Colonic mucosa (tissue), 4 donors: ENCODE data around the gene UBALD1. TPM values are rescaled to one million over a fixed set of nuclear protein-coding genes. Genes with fewer than 3 reads are reported as not detected.

ENCODE experiments used
- DNase-seq: peaks from one replicate; pipeline ENCODE4 v3.0.0-alpha.2; 2020
- H3K27ac ChIP-seq: fragments of 200-600 bp; one replicate; pipeline ENCODE4 v1.8.0; 2021
- H3K27me3 ChIP-seq: fragments of 200-600 bp; one replicate; pipeline ENCODE4 v1.8.0; 2021
- H3K36me3 ChIP-seq: fragments of 200-600 bp; one replicate; pipeline ENCODE4 v1.8.0; 2021
- H3K4me1 ChIP-seq: fragments of 200-600 bp; one replicate; pipeline ENCODE4 v1.8.0; 2021; ENCODE audit warnings: mild to moderate bottlenecking
- H3K4me3 ChIP-seq: fragments of 200-600 bp; one replicate; pipeline ENCODE4 v1.8.0; 2021
- H3K9ac ChIP-seq, 2 donors: one replicate each; pipeline ENCODE4 v1.7.0; 2013; ENCODE audit warnings: control low read depth in 2 of 2, low read depth in 2 of 2, low read length in 2 of 2
- H3K9me3 ChIP-seq: fragments of 200-600 bp; one replicate; pipeline ENCODE4 v1.8.0; 2021
- intact Hi-C: fragments of 100-400 bp; cut with DNase I; formaldehyde crosslinking; loops from one replicate; pipeline ENCODE4 v1.14.1; 2022
- total RNA-seq, 2 donors: library from RNA; stranded (reverse); fragmentation: NEBNext Ultra II Directional in 1 of 2; extraction: Animal tissue kit (Norgen Biotek cat#: 25700) in 1 of 2; gene quantifications; one replicate each; pipeline ENCODE4 v1.2.1, GENCODE V29; 2021
- TF ChIP-seq, protein P1 (sequence below): fragments of 200-600 bp; IDR thresholded peaks from one replicate; pipeline ENCODE4 v1.8.0; 2022; ENCODE audit warnings: antibody characterized with exemption, mild to moderate bottlenecking
- donor health status: healthy.
- donor health status: DM: no; HTN: no; CAD: no.
- donor health status: DM: no; HTN: no; CAD: no.

The UBALD1 gene
- total RNA-seq, 2 donors from 2014 or later, result 19.4 to 20.2 TPM

DNA sequence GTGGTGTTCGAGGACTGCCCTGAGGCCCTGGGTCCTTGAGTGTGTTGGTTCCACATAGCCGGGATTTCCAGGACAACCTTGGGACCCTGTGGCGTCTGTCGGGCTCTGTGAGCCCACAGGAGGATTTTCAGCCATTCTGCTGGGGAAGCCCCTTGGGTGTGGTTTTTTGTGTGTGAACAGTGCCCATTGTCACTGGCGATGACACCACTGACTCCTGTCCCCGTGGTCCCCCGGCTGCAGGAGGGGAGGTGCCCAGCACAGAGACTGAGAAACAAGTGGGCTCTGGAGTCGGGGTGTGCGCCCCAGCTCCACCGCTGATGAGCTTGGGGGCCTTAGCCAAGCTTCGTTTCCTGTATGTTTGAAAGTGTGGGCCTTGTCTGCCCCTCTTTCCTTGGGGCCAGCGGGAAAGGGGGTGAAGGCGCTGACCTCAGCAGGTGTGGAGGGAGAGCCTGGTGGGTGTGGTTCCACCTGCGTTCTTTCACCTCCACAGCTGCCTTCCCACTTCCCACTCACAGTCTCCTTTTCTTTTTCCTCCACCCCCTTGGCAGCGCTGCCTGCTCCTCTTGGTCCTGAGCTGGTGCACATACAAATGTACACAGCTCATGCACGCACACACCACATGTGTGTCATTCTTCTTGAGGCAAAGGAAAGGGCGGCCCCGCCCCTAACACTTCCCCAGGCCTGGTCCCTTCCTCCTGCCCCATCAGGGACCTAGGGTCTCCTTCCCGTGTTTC lies 26.1 kb upstream of the UBALD1 start:
- TF ChIP-seq, protein P1, sequence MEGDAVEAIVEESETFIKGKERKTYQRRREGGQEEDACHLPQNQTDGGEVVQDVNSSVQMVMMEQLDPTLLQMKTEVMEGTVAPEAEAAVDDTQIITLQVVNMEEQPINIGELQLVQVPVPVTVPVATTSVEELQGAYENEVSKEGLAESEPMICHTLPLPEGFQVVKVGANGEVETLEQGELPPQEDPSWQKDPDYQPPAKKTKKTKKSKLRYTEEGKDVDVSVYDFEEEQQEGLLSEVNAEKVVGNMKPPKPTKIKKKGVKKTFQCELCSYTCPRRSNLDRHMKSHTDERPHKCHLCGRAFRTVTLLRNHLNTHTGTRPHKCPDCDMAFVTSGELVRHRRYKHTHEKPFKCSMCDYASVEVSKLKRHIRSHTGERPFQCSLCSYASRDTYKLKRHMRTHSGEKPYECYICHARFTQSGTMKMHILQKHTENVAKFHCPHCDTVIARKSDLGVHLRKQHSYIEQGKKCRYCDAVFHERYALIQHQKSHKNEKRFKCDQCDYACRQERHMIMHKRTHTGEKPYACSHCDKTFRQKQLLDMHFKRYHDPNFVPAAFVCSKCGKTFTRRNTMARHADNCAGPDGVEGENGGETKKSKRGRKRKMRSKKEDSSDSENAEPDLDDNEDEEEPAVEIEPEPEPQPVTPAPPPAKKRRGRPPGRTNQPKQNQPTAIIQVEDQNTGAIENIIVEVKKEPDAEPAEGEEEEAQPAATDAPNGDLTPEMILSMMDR, result no peak
- H3K27ac ChIP-seq, result no peak overlapping the region
- H3K9ac ChIP-seq, result no peak overlapping the region
- H3K4me3 ChIP-seq, result no peak overlapping the region
- no peak for DNase-seq
- no peaks in the 10 kb centered on the region for H3K9me3 ChIP-seq
- H3K27me3 ChIP-seq, result no peaks in the 10 kb centered on the region
- H3K36me3 ChIP-seq, result no peaks in the 10 kb centered on the region
- no peaks in the 10 kb centered on the region for H3K4me1 ChIP-seq
- intact Hi-C loops, result no loop called here

DNA sequence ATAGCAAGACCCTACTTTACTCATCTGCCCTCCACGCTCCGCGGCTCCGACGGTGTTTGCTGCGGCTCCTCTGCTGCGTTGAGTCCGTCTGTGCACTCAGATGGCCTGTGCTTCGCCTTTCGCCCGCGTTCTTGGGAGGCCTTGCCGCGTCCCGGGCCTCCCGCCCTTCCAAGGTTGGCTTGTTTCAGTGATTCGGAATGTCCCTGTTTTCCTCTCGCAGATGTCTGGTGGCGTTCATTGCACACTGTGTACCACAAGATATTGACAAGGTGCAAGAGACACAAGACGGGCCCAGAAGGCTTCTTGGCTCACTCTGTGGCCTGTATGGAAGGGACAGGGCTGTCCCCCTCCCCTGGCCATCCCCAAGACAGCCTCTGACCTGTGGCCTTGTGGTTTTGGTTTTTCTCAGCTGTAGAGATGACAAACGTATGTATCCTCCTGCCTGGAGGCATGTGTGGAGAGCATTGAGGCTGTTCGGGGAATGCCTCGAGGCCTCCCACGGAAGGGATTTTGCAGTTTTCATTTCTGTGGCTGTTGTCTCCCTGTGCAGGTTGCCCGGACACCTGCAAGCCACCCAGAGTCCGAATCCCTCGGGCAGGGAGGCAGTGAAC lies 25.3 kb upstream of the UBALD1 start:
- intact Hi-C loops, result no loop called here
- Histone ChIP-seq H3K4me1 (no peaks in the 10 kb centered on the region), H3K36me3 (no peaks in the 10 kb centered on the region), H3K9me3 (no peaks in the 10 kb centered on the region), H3K27me3 (no peaks in the 10 kb centered on the region), H3K27ac (no peak overlapping the region), H3K9ac (no peak overlapping the region), H3K4me3 (no peak overlapping the region)
- TF ChIP-seq, protein P1, result no peak
- DNase-seq, result no peak

DNA sequence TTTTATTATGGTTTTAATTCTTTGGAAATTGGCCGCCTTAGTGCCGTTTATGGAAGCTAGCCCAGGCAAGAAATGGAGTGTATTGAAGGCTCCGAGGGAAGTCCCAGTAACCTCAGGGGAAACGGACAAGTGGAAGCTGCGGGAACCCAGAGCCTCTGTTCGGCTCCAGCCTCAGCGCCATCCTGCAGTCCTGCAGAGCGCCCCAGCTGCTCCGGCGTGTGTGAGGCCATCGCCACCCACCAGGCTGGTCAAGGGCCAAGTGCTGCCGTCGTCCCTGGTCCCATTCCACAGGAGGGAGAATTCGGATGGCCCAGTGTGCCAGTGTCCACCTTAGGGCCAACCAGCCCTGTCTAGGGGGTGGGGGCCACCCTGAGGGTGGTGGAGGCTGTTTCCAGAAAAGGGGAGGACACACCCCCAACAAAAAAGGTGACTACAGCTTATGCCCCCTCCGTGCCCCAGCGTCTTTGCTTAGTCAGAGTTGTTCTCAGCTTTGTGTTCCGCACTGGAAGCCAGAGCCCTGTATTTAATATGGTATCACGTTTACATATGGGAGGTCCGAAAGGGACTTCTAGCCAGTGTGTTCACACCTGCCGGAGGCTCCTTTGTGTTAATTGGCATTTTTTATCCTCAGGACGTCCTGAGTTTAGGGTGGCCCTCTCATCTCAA lies 22.9 kb upstream of the UBALD1 start:
- H3K36me3 ChIP-seq, result no peaks in the 10 kb centered on the region
- H3K4me3 ChIP-seq, result no peak overlapping the region
- H3K9me3 ChIP-seq, result no peaks in the 10 kb centered on the region
- no peaks in the 10 kb centered on the region for H3K27me3 ChIP-seq
- TF ChIP-seq, protein P1, result no peak
- intact Hi-C loops, result no loop called here
- H3K9ac ChIP-seq, result no peak overlapping the region
- no peak for DNase-seq
- H3K4me1 ChIP-seq, result no peaks in the 10 kb centered on the region
- no peak overlapping the region for H3K27ac ChIP-seq

DNA sequence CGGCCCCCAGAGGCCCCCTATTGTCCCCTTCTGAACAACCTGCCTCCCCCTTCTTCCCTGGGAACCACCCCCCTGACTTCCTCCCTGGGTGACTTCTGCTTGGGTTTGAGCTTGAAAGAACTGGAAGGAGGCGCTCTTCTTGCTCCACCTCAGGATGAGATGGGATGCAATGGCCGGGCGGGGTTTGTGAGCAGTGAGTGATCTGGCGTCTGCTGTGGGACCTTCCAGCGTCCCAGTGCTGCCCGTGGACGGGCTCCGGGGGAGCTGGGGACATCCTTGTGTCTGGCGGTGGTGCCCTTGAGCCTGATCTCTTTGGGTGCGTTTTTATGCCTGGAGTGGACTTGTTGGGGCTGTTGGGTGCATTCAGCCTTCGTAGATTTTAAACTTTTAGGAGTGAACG lies 21.5 kb upstream of the UBALD1 start:
- Histone ChIP-seq H3K4me1 (no peaks in the 10 kb centered on the region), H3K27me3 (no peaks in the 10 kb centered on the region), H3K9ac (no peak overlapping the region), H3K4me3 (no peak overlapping the region), H3K9me3 (no peaks in the 10 kb centered on the region), H3K36me3 (no peaks in the 10 kb centered on the region), H3K27ac (no peak overlapping the region)
- DNase-seq, result no peak
- intact Hi-C loops, result no loop called here
- TF ChIP-seq, protein P1, result no peak

DNA sequence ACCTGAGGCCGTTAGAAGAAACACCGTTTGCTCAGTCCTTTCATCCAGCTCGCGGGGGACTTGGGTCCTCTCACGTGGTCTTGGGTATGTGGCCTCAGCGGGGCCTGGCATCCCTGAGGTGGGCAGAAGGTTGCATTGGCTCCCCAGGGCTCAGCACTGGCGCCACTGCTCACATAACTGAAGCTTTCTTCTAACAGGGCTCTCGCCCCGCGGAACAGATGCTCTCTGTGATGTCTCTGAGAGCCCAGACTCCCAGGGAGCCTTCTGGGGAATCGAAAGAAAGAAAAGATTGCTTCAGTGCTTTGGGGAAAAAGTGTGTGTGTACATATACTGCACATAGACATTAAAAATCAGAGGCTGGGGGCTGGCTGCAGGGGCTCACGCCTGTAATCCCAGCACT lies 20.1 kb upstream of the UBALD1 start:
- no peak overlapping the region for H3K9ac ChIP-seq
- H3K4me1 ChIP-seq, result no peaks in the 10 kb centered on the region
- DNase-seq, result no peak
- H3K4me3 ChIP-seq, result no peak overlapping the region
- no peaks in the 10 kb centered on the region for H3K27me3 ChIP-seq
- no peaks in the 10 kb centered on the region for H3K36me3 ChIP-seq
- no peaks in the 10 kb centered on the region for H3K9me3 ChIP-seq
- H3K27ac ChIP-seq, result no peak overlapping the region
- intact Hi-C loops, result no loop called here
- TF ChIP-seq, protein P1, result no peak
